ENCODE data around the gene FBXO15. TPM values are rescaled to one million over a fixed set of nuclear protein-coding genes. Genes with fewer than 3 reads are reported as not detected.

Gene FBXO15
- polyA plus RNA-seq, 3 donors: 3.4 to 6.2 (median 4.2) TPM

- DNase-seq (ENCODE audit: extremely low read depth in 1 of 11, low read depth in 9 of 11, low spot score in 4 of 11): no peak
Observed at GRCh38 chr18:74126684-74127655, 20.7 kb downstream of the FBXO15 start.

- DNase-seq (ENCODE audit: extremely low read depth in 1 of 11, low read depth in 9 of 11, low spot score in 4 of 11): no peak
Observed at GRCh38 chr18:74124642-74125041, 23.0 kb downstream of the FBXO15 start.

GRCh38 chr18:74123200-74123599 lies 24.4 kb downstream of the FBXO15 start:
- no peak for DNase-seq (ENCODE audit: extremely low read depth in 1 of 11, low read depth in 9 of 11, low spot score in 4 of 11)

- peak in 9 of 11 donors; percentile 15 to 37 (median 22) for DNase-seq (ENCODE audit: extremely low read depth in 1 of 11, low read depth in 9 of 11, low spot score in 4 of 11)
Observed at GRCh38 chr18:74116633-74117554, 30.7 kb downstream of the FBXO15 start.

- DNase-seq (ENCODE audit: extremely low read depth in 1 of 11, low read depth in 9 of 11, low spot score in 4 of 11): no peak
Observed at GRCh38 chr18:74115046-74115445, 32.6 kb downstream of the FBXO15 start.

GRCh38 chr18:74114116-74114515 lies 33.5 kb downstream of the FBXO15 start:
- DNase-seq (ENCODE audit: extremely low read depth in 1 of 11, low read depth in 9 of 11, low spot score in 4 of 11): peak in 1 of 11 donors; percentile 12

- no peak for DNase-seq (ENCODE audit: extremely low read depth in 1 of 11, low read depth in 9 of 11, low spot score in 4 of 11)
Observed at GRCh38 chr18:74113711-74114110, 33.9 kb downstream of the FBXO15 start.

GRCh38 chr18:74110976-74111375 lies 36.7 kb downstream of the FBXO15 start:
- no peak for DNase-seq (ENCODE audit: extremely low read depth in 1 of 11, low read depth in 9 of 11, low spot score in 4 of 11)

GRCh38 chr18:74110149-74110548 lies 37.5 kb downstream of the FBXO15 start:
- no peak for DNase-seq (ENCODE audit: extremely low read depth in 1 of 11, low read depth in 9 of 11, low spot score in 4 of 11)

GRCh38 chr18:74108460-74108859 lies 39.2 kb downstream of the FBXO15 start:
- no peak for DNase-seq (ENCODE audit: extremely low read depth in 1 of 11, low read depth in 9 of 11, low spot score in 4 of 11)

GRCh38 chr18:74097803-74098202 lies 49.8 kb downstream of the FBXO15 start:
- no peak for DNase-seq (ENCODE audit: extremely low read depth in 1 of 11, low read depth in 9 of 11, low spot score in 4 of 11)

GRCh38 chr18:74092922-74093321 lies 54.7 kb downstream of the FBXO15 start:
- DNase-seq (ENCODE audit: extremely low read depth in 1 of 11, low read depth in 9 of 11, low spot score in 4 of 11): no peak

- no peak for DNase-seq (ENCODE audit: extremely low read depth in 1 of 11, low read depth in 9 of 11, low spot score in 4 of 11)
Observed at GRCh38 chr18:74084184-74084855, 63.3 kb downstream of the FBXO15 start.

GRCh38 chr18:74083557-74083952 lies 64.1 kb downstream of the FBXO15 start:
- no peak for DNase-seq (ENCODE audit: extremely low read depth in 1 of 11, low read depth in 9 of 11, low spot score in 4 of 11)

- no peak for DNase-seq (ENCODE audit: extremely low read depth in 1 of 11, low read depth in 9 of 11, low spot score in 4 of 11)
Observed at GRCh38 chr18:74082742-74083556, 64.7 kb downstream of the FBXO15 start.

GRCh38 chr18:74081966-74082741 lies 65.5 kb downstream of the FBXO15 start:
- DNase-seq (ENCODE audit: extremely low read depth in 1 of 11, low read depth in 9 of 11, low spot score in 4 of 11): peak in 3 of 11 donors; percentile 2 to 9 (median 4)

GRCh38 chr18:74078257-74078656 lies 69.4 kb downstream of the FBXO15 start:
- no peak for DNase-seq (ENCODE audit: extremely low read depth in 1 of 11, low read depth in 9 of 11, low spot score in 4 of 11)
